A549 treated with AZD9567 at 1 μM for 4 hours (cell line): ENCODE results near the gene STAG1. TPM values are rescaled to one million over a fixed set of nuclear protein-coding genes. Genes with fewer than 3 reads are reported as not detected.

Experiments used
- total RNA-seq: library from RNA; stranded (reverse); fragments of 200-300 nt; extraction: Qiagen RNA extraction; gene quantifications from 5 replicates; pipeline ENCODE4 v1.2.3, GENCODE V29; 2022; ENCODE audit not compliant: insufficient read depth

Gene STAG1
- total RNA-seq: 8.0 to 14.5 TPM (median 8.6 TPM) in 5 replicates

DNA sequence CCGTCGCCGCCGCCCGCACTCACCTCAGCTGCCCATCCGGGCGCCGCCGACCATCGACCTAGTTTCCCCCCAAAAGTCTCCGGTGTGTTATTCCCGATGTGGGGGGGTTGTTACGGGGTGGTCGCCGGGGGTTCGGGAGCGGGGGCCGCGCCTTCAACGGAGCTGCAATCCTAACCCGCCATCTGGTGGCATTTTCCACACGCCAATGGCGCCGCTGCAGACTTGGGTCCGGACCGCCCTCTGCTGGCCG is at the start of gene STAG1:
Gene STAG1 (minus strand): TSS at position 207 of the 250 bp plus-strand sequence. CDS start 121,480 bp downstream, outside the sequence.

Other genes with a start within 250 kb of the STAG1 start
- 23.1 to 28.3 TPM (median 27.6 TPM) in 5 replicates for gene SLC35G2, start 66.7 kb upstream of the STAG1 start, total RNA-seq
- gene NCK1, start 109.8 kb upstream of the STAG1 start, total RNA-seq: 22.3 to 26.2 TPM (median 24.8 TPM) in 5 replicates
- gene IL20RB, start 205.6 kb upstream of the STAG1 start, total RNA-seq: 0.70 to 0.93 TPM (median 0.83 TPM) in 4 of 5 replicates, not detected in the other